CD4-positive, alpha-beta T cell (primary cell): Measurements from ENCODE around the gene HDLBP. TPM values are rescaled to one million over a fixed set of nuclear protein-coding genes. Genes with fewer than 3 reads are reported as not detected.

Experiments used
- ATAC-seq: fragments of 200-7000 bp; cut with Tn5 transposase; one replicate; pipeline ENCODE4 v1.10.0; 2022; ENCODE audit warnings: mild to moderate bottlenecking; ENCODE audit not compliant: poor library complexity
- CTCF ChIA-PET: fragments of 350-600 bp; sonication (Branson Sonifier 250); formaldehyde crosslinking; loops from one replicate; lab custom pipeline; 2021; ENCODE audit warnings: antibody characterized with exemption, inconsistent platforms; lab: Charles Lee
- POLR2A ChIA-PET: fragments of 350-600 bp; sonication (Branson Sonifier 250); formaldehyde crosslinking; loops from one replicate; lab custom pipeline; 2021; ENCODE audit warnings: antibody characterized with exemption, inconsistent platforms; lab: Charles Lee
- DNase-seq, 14 experiments: peaks; one replicate each; pipeline ENCODE4 v3.0.0-alpha.2; 2013 to 2020; ENCODE audit warnings: mixed read lengths in 2 of 14
- H3K27ac ChIP-seq, 2 donors: one replicate each; pipeline versions ENCODE4 v1.5.1 to v1.7.0; 2013; ENCODE audit warnings: low read length in 2 of 2, low read depth in 1 of 2, mild to moderate bottlenecking in 1 of 2
- H3K27me3 ChIP-seq, 2 experiments: 1 replicate in 1 of 2; 2 replicates in 1 of 2; pipeline versions ENCODE4 v1.6.1 to v1.7.0; 2013; ENCODE audit warnings: low read length in 2 of 2, control low read depth in 1 of 2, mild to moderate bottlenecking in 1 of 2, moderate library complexity in 1 of 2; ENCODE audit not compliant: insufficient read depth in 2 of 2, control insufficient read depth in 1 of 2
- H3K36me3 ChIP-seq: one replicate; pipeline ENCODE4 v1.6.1; 2013; ENCODE audit warnings: low read length, control low read depth; ENCODE audit not compliant: insufficient read depth
- H3K4me1 ChIP-seq: one replicate; pipeline ENCODE4 v1.6.1; 2013; ENCODE audit warnings: low read length, control low read depth; ENCODE audit not compliant: insufficient read depth
- H3K4me3 ChIP-seq: one replicate; pipeline ENCODE4 v1.5.1; 2013; ENCODE audit warnings: mild to moderate bottlenecking, low read length, moderate library complexity
- H3K9me3 ChIP-seq, 2 experiments: 1 replicate in 1 of 2; 2 replicates in 1 of 2; pipeline versions ENCODE4 v1.6.1 to v1.7.0; 2013; ENCODE audit warnings: low read length in 2 of 2, mild to moderate bottlenecking in 2 of 2, control low read depth in 1 of 2, moderate library complexity in 1 of 2; ENCODE audit not compliant: control insufficient read depth in 1 of 2, insufficient read depth in 1 of 2
- H3K27ac Mint-ChIP-seq: one replicate; pipeline ENCODE4 v1.8.0; 2020; ENCODE audit warnings: mixed read lengths
- H3K27me3 Mint-ChIP-seq: one replicate; pipeline ENCODE4 v1.8.0; 2021; ENCODE audit warnings: mixed read lengths
- H3K36me3 Mint-ChIP-seq: one replicate; pipeline ENCODE4 v1.8.0; 2021; ENCODE audit warnings: low read depth, mixed read lengths
- H3K4me1 Mint-ChIP-seq: one replicate; pipeline ENCODE4 v1.8.0; 2021; ENCODE audit warnings: low read depth, mixed read lengths
- H3K4me3 Mint-ChIP-seq: one replicate; pipeline ENCODE4 v1.8.0; 2020; ENCODE audit warnings: mild to moderate bottlenecking, mixed read lengths
- H3K9me3 Mint-ChIP-seq: one replicate; pipeline ENCODE4 v1.8.0; 2020; ENCODE audit warnings: mixed read lengths
- intact Hi-C, 2 experiments: fragments of 100-400 bp; cut with DNase I in 1 of 2; cut with micrococcal nuclease in 1 of 2; formaldehyde crosslinking; loops; one replicate each; pipeline versions ENCODE4 v1.15.1 to v1.9.0; 2023 to 2025; cut with DNase I, micrococcal nuclease
- total RNA-seq, 174 experiments: library from RNA in 2 of 174; stranded (reverse) in 2 of 174; gene quantifications; one replicate each; pipeline ENCODE4 v1.2.3 and lab custom pipeline; 2021 to 2026
- TF ChIP-seq, protein P1 (sequence below): fragments of 200-600 bp; IDR thresholded peaks from one replicate; pipeline ENCODE4 v1.8.0; 2022; ENCODE audit warnings: antibody characterized with exemption, mild to moderate bottlenecking

Gene HDLBP
- total RNA-seq, 2 experiments from 2014 or later: 82.0 to 97.9 TPM

DNA sequence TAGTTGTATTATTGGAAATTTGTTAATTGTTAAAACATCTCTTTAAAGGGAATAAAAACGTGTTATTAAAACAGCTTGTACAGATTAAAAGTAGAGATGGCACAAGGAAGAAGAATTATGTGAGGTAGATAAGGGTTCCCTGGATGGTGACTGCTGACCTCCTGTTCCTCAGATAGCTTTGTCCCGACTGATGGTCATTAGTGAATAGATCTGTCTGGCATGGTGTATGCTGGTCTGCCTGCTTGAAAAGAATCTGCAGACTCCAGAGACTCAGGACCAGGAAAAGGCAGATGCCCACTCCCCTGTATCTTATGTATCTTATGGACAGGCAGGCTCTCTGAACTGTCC is 35.0 kb upstream of the HDLBP start:
- ATAC-seq (no peak), DNase-seq (no peak)
- H3K27ac ChIP-seq: no peak overlapping the region
- CTCF ChIA-PET: interaction anchor here (1.1 kb wide), 1 partner anchor 73 kb away, joined by 3 read pairs; no protein-coding TSS in a partner anchor
- H3K4me3 ChIP-seq: no peak overlapping the region
- H3K36me3 ChIP-seq: peaks cover 61% of the 10 kb centered on the region
- Mint-ChIP-seq H3K27me3 (no peaks in the 10 kb centered on the region), H3K36me3 (peaks cover 84% of the 10 kb centered on the region), H3K4me1 (no peaks in the 10 kb centered on the region), H3K27ac (peak overlapping the region; percentile 22), H3K9me3 (no peaks in the 10 kb centered on the region), H3K4me3 (no peak overlapping the region)
- intact Hi-C loops: no loop called here
- no peaks in the 10 kb centered on the region for H3K27me3 ChIP-seq
- H3K9me3 ChIP-seq: peaks cover 0 to 4% of the 10 kb centered on the region in 2 experiments
- TF ChIP-seq, protein P1, sequence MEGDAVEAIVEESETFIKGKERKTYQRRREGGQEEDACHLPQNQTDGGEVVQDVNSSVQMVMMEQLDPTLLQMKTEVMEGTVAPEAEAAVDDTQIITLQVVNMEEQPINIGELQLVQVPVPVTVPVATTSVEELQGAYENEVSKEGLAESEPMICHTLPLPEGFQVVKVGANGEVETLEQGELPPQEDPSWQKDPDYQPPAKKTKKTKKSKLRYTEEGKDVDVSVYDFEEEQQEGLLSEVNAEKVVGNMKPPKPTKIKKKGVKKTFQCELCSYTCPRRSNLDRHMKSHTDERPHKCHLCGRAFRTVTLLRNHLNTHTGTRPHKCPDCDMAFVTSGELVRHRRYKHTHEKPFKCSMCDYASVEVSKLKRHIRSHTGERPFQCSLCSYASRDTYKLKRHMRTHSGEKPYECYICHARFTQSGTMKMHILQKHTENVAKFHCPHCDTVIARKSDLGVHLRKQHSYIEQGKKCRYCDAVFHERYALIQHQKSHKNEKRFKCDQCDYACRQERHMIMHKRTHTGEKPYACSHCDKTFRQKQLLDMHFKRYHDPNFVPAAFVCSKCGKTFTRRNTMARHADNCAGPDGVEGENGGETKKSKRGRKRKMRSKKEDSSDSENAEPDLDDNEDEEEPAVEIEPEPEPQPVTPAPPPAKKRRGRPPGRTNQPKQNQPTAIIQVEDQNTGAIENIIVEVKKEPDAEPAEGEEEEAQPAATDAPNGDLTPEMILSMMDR: no peak
- H3K4me1 ChIP-seq: peaks cover 7% of the 10 kb centered on the region
- POLR2A ChIA-PET: interaction anchor here (0.9 to 1.6 kb wide), 2 partner anchors 34 to 248 kb away, joined by 3 to 4 read pairs; partner anchors contain the start of gene MTERF4

DNA sequence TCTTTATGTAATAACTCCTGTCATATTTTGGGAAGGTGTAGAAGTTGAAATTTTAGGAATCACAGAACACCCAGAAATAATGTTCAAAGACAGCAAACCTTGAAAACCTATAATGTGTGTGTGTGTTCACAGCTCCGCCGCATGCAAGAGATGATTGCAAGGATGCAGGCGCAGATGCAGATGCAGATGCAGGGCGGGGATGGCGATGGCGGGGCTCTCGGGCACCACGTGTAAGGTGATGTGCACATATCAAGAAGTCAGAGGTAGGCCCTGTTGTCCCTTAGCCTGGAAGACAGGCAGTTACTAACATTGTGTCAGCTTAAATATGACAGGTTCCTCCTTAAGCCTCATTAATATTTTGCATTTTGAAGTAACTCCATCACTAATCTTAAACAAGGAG is 34.5 kb upstream of the HDLBP start:
- TF ChIP-seq, protein P1: no peak
- POLR2A ChIA-PET: interaction anchor here (0.7 to 1.6 kb wide), 2 partner anchors 34 to 386 kb away, joined by 3 to 4 read pairs; no protein-coding TSS in a partner anchor
- Histone ChIP-seq H3K27me3 (no peaks in the 10 kb centered on the region), H3K9me3 (no peaks in the 10 kb centered on the region), H3K27ac (no peak overlapping the region), H3K4me3 (no peak overlapping the region), H3K4me1 (peaks cover 2% of the 10 kb centered on the region), H3K36me3 (peaks cover 66% of the 10 kb centered on the region)
- H3K27ac Mint-ChIP-seq: no peak overlapping the region
- CTCF ChIA-PET: no interaction called here
- no peak for ATAC-seq
- H3K36me3 Mint-ChIP-seq: peaks cover 90% of the 10 kb centered on the region
- H3K9me3 Mint-ChIP-seq: no peaks in the 10 kb centered on the region
- no peaks in the 10 kb centered on the region for H3K27me3 Mint-ChIP-seq
- intact Hi-C loops: no loop called here
- no peak overlapping the region for H3K4me3 Mint-ChIP-seq
- no peaks in the 10 kb centered on the region for H3K4me1 Mint-ChIP-seq
- no peak for DNase-seq

DNA sequence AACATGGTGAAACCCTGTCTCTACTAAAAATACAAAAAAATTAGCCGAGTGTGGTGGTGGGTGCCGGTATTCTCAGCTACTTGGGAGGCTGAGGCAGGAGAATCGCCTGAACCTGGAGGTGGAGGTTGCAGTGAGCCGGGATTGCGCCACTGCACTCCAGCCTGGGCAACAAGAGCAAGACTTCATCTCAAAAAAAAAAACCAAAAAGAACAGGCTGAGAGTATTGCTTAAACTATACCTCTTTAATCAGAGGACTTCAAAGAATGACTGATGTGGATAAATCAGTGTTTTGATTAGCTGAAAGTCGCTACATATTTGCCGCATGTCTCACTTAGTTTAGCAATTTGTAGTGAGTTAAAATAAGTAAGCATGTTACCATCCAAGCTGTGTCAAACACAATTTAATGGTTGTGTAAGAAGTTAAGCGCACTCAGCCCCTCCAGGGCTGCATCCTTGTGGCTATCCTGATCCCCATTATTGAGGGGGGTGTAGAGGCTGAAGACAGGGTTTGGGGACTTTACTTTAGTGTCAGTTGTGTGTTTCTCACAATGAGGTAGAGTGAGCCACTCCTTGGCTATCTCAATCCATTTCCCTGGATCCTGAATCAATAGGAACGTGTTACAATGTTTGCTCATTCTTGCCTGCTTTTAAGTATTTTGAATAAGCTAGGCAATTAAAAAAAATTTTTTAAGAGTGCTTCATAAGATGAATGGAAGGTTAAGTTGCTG is 29.6 kb upstream of the HDLBP start:
- no peaks in the 10 kb centered on the region for H3K9me3 ChIP-seq
- H3K9me3 Mint-ChIP-seq: no peaks in the 10 kb centered on the region
- H3K27ac ChIP-seq: no peak overlapping the region
- no peak overlapping the region for H3K4me3 Mint-ChIP-seq
- CTCF ChIA-PET: no interaction called here
- DNase-seq (no peak), ATAC-seq (no peak)
- no peak overlapping the region for H3K27ac Mint-ChIP-seq
- POLR2A ChIA-PET: no interaction called here
- H3K27me3 ChIP-seq: no peaks in the 10 kb centered on the region
- peaks cover 90% of the 10 kb centered on the region for H3K36me3 ChIP-seq
- peaks cover 90% of the 10 kb centered on the region for H3K36me3 Mint-ChIP-seq
- H3K27me3 Mint-ChIP-seq: no peaks in the 10 kb centered on the region
- TF ChIP-seq, protein P1: no peak
- peaks cover 17% of the 10 kb centered on the region for H3K4me1 Mint-ChIP-seq
- no peaks in the 10 kb centered on the region for H3K4me1 ChIP-seq
- no peak overlapping the region for H3K4me3 ChIP-seq
- intact Hi-C loops: loop anchor here in 1 of 2 experiments (1.0 kb wide), 1 partner anchor 9 kb away; no protein-coding TSS in a partner anchor
